Esophagus muscularis mucosa (tissue), 4 donors: Measurements from ENCODE around the gene ANO6.

Experiments used
- CTCF ChIP-seq, 3 experiments: fragments of 200-600 bp in 2 of 3; fragments of 450-650 bp in 1 of 3; sonication (generic) in 2 of 3; IDR thresholded peaks; one replicate each; pipeline ENCODE4 v1.5.1; 2017 to 2019; ENCODE audit warnings: antibody characterized with exemption in 3 of 3, mild to moderate bottlenecking in 2 of 3, moderate library complexity in 1 of 3
- EP300 ChIP-seq: sonication (generic); formaldehyde crosslinking; IDR thresholded peaks from one replicate; pipeline ENCODE4 v1.6.1; 2017; ENCODE audit warnings: antibody characterized with exemption
- POLR2A ChIP-seq: fragments of 450-650 bp; IDR thresholded peaks from one replicate; pipeline ENCODE4 v1.6.1; 2017; ENCODE audit warnings: antibody characterized with exemption, moderate library complexity, mild to moderate bottlenecking, low read depth
- POLR2AphosphoS5 ChIP-seq, 2 donors: sonication (generic); formaldehyde crosslinking; IDR thresholded peaks; one replicate each; pipeline ENCODE4 v1.6.1; 2017; ENCODE audit warnings: antibody characterized with exemption in 2 of 2

- TF ChIP-seq CTCF (IDR thresholded peaks at IDR 0.05), result no peak
- TF ChIP-seq POLR2A, result no peak
- TF ChIP-seq EP300, result no peak
- TF ChIP-seq POLR2AphosphoS5 (IDR thresholded peaks at IDR 0.05), result no peak
These were observed 115.7 kb downstream of the ANO6 start for GRCh38 chr12:45331552-45331951.
